Kidney capillary endothelial cell (primary cell): ENCODE results near the gene RNF115.
"Not testable (repeated sequence)": the region's sequence is repeated elsewhere in the genome, so short reads cannot be mapped to it uniquely, and the experiment has no call there.

Source experiments
- DNase-seq: peaks from one replicate; pipeline ENCODE4 v3.0.0-alpha.2; 2018; ENCODE audit warnings: low spot score

The RNF115 gene

GRCh38 chr1:145823565-145824498 is at the start of gene RNF115, which contains the start of gene POLR3C:
Gene RNF115 (minus strand): TSS chr1:145824095. CDS start chr1:145823873, 222 bp downstream.
Gene POLR3C (plus strand): TSS chr1:145824200. CDS start chr1:145825777, 1,577 bp downstream.
- DNase-seq, result peak; percentile 68

- DNase-seq, result no peak
Observed at GRCh38 chr1:145871994-145872924, 48.4 kb upstream of the RNF115 start.

DNA sequence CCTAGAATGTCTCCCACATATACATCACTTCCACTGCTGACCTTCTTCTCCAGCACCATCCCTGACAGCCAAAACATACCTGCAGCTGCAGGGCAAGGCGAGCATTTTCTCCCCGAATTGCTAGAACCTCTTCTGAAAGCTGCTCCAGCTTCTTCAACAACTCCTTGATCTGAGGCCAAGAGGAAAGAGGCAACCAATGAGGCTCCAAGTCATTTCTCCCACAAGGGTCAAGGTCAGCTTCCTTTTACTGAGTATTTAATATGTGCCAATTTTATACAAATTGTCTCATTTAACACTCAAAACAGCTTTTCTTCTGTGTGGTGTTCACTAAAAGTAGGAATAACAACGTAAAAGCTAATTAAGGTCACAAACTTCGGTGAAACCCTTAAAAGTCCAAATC is 44.3 kb upstream of the RNF115 start:
- DNase-seq, result no peak

- DNase-seq, result no peak
Observed at GRCh38 chr1:145863282-145864018, 39.6 kb upstream of the RNF115 start.

DNA sequence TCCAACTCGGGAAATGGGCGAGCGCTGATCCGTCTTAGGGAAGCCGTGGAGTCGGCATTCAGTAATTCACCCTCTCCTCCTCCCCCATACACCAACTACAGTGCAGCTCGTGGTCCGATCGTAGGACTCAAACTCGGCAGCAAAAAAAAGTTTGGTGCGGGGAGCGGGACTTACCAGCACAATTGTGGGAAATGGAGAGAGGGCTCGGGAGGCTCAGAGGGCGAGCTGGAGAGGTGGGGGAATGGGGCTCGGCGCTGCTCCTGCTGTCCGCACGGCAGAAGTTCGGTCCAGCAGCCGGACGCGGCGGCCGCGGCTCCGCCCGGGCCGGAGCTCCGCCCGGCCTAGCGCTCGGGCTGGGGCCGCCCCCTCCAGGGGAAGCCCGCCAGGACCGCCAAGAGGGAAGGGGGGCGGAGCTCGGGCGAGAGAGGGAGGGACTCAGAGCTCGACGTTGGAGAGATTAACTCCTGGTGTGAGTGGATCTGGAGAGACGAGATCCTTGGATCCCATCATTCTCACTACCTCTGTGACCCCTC is 35.7 kb upstream of the RNF115 start:
- DNase-seq, result peak; percentile 71

GRCh38 chr1:145858901-145859490 is 35.1 kb upstream of the RNF115 start, which contains the start of gene PIAS3:
Gene PIAS3 (minus strand): TSS chr1:145859081. CDS start chr1:145858990, 91 bp downstream.
- peak; percentile 92 for DNase-seq

GRCh38 chr1:145858238-145858900 is 34.5 kb upstream of the RNF115 start:
- DNase-seq, result peak; percentile 16

DNA sequence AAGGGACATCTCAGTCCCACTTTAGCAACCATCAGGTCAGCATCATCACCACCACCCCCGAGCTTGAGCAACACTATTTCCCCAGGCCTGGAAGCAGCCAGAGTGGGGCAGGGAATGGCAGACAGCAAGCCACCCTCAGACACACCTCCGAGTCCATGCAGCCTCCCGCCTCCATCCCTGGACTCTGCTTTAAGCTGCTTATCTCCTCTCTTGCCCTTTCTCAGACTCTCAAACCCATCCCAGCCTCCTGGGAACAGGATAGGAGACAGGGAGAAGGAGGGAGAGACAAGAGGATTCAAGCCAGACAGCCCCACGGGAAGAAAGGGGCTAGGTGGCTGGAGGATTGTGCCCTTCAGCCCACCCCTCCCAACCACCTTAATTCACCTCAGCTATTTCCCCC is 33.3 kb upstream of the RNF115 start:
- DNase-seq, result no peak

DNA sequence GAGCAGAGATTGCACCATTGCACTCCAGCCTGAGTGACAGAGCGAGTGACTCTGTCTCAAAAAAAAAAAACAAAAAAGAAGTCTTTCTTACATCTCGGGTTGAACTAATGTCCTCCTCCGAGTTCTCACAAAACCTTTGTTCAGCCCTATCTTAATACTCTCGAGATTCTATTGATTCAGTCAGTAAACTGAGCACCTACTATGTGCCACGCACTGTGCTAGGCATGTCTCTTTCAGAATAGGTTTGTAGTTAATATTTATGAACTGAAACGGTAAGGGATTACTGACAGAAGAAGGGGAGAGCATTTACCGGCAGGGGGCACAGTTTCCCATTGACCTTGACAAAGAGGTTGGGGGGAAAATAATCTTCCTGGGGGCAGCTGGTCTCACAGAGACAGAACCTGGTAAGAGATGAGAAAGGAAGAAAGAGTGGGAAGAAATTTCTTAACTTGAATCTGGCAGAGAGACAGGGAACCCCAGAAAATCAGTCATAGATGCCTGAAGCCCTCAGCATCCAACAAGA is 31.6 kb upstream of the RNF115 start:
- DNase-seq, result no peak

- DNase-seq, result no peak
Observed at GRCh38 chr1:145849356-145850160, 25.7 kb upstream of the RNF115 start.

- DNase-seq, result no peak
Observed at GRCh38 chr1:145847827-145848226, 23.9 kb upstream of the RNF115 start.

DNA sequence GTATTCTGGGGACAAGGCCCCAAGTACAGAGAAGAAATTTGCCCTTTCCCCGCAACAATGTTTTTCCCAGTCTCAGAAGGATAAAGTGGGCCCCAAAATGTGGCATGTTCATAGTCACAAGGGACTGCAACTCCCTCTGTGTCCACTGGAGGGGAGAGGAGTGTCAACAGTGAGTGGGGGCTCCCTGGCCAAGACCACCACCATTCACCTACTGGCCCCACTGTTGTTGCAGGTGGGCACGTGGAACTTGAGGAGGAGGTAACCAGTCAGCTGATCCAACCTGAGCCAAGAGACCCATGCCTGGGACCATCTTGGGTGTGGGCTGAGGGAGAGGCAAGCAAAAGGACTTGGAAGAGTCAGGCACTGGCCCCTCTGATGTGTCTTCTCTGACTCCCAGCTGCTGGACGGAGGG is 22.3 kb upstream of the RNF115 start:
- peak; percentile 16 for DNase-seq

GRCh38 chr1:145845514-145846161 is 21.7 kb upstream of the RNF115 start, which contains the start of gene NUDT17:
Gene NUDT17 (plus strand): TSS chr1:145845630. CDS start chr1:145845641, 11 bp downstream.
- peak; percentile 60 for DNase-seq

DNA sequence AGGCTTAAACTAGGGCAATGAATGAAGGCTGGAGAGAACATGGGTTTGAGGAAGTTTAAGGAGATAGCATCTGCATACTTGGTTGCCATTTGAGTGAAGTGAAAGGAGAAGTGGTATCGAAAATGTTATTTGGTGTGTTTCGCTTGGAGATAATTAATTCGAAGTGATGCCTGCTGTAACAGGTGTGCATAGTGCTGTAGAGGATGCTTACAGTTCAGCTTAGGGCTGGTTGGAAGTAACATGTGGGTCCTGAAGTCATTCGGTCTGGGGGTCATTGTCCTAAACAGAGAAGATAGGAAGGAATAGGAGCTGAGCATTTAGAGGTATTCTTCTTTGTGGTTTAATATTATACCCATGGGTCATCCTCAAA is 21.2 kb upstream of the RNF115 start:
- DNase-seq, result peak; percentile 21

DNA sequence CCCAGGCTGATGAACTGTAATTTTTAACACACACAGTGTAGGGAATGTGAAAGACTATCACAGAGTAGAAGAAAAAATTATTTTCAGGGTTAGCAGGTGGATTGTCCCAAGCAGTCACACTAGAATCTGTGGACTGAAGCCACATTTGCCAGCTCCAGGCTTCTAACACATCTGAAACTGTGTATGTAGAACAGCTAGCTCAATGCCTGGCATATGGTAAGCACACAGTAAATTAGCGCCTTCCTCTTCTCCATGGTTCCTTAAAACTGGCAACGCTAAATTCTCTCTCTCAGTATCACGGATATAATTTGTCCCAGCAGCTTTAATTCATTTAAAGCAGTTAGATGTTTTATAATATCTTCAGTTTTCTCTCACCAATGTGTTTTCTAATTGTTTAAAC is 19.1 kb upstream of the RNF115 start:
- no peak for DNase-seq

GRCh38 chr1:145837656-145838055 is 13.8 kb upstream of the RNF115 start:
- no peak for DNase-seq

- DNase-seq, result not testable (repeated sequence)
Observed at GRCh38 chr1:145830810-145831209, 6.9 kb upstream of the RNF115 start.

DNA sequence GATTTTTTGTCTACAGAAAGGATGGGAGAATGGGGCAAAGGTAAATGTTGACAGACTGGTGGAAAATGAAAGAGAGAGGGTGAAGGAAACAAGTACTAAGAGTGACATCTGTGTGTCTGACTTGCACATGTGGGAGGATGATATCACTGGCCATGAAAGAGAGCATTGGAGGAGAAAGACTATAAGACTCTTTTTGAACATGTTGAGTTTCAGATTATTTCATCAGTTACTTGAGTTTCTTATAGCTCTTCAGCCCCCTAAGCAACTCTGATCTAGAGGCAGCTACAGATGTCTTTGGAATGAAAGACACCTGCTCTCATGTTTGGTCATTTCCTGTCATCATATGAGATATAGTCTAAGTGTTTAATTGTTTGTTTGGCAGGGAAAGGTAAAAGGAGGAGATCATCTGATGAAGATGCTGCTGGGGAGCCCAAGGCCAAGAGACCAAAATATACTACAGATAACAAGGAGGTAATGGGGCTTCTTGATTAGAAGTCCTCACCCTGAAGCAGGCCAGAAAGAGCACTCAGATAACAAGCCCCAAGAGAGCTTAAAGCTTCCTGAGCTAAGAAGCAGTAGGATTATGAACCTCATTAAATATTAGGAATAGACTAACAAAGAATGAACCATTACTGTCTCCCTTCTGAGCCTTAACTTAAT is 4.6 kb upstream of the RNF115 start:
- no peak for DNase-seq
